ENCODE data around the gene FABP7. TPM values are rescaled to one million over a fixed set of nuclear protein-coding genes. Genes with fewer than 3 reads are reported as not detected.

FABP7 gene
- total and polyA plus RNA-seq, 4 donors, result 0.03 to 10.4 TPM; not detected in 2

DNA sequence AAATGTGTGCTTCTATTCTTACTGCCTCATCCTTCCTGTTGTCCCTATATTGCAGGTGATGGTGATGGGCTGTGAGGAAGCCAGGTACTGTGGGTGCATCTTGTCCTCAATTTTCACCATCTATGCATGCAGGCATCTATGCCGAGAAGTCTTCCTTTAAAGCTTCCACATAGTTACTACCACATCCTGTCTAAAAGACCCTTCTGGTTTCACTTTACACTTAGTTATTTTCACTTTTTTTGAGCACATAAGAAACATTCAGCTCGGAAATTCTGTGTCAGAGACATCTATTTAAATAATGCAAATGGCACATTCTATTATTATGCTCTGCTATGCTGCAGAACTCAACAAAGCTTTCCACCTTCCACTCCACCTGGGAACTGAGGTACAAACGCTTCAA is 28.2 kb upstream of the FABP7 start:
- TF ChIP-seq, protein P1, sequence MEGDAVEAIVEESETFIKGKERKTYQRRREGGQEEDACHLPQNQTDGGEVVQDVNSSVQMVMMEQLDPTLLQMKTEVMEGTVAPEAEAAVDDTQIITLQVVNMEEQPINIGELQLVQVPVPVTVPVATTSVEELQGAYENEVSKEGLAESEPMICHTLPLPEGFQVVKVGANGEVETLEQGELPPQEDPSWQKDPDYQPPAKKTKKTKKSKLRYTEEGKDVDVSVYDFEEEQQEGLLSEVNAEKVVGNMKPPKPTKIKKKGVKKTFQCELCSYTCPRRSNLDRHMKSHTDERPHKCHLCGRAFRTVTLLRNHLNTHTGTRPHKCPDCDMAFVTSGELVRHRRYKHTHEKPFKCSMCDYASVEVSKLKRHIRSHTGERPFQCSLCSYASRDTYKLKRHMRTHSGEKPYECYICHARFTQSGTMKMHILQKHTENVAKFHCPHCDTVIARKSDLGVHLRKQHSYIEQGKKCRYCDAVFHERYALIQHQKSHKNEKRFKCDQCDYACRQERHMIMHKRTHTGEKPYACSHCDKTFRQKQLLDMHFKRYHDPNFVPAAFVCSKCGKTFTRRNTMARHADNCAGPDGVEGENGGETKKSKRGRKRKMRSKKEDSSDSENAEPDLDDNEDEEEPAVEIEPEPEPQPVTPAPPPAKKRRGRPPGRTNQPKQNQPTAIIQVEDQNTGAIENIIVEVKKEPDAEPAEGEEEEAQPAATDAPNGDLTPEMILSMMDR (IDR thresholded peaks at IDR 0.05; ENCODE audit: control extremely low read depth, extremely low read depth), result no peak
- H3K27ac ChIP-seq (ENCODE audit: low read depth in 1 of 2, low read length in 1 of 2), result no peak overlapping the region
- H3K4me1 ChIP-seq (ENCODE audit: control insufficient read depth in 5 of 5, insufficient read depth in 5 of 5, low read length in 5 of 5), result peaks cover 0 to 6% (median 0%) of the 10 kb centered on the region in 5 donors
- no peaks in the 10 kb centered on the region for H3K27me3 ChIP-seq (ENCODE audit: control insufficient read depth in 3 of 3, insufficient read depth in 3 of 3, low read length in 2 of 3)
- no peak overlapping the region for H3K4me3 ChIP-seq
- no peaks in the 10 kb centered on the region for H3K36me3 ChIP-seq (ENCODE audit: control insufficient read depth in 4 of 4, insufficient read depth in 4 of 4, low read length in 4 of 4)
- ATAC-seq (ENCODE audit: insufficient read depth, low FRiP score) (no peak), DNase-seq (no peak)
- 36 to 52% methylated on average over 3 of the region's 3 CpGs for WGBS, 2 donors
- H3K9me3 ChIP-seq (ENCODE audit: control insufficient read depth in 4 of 4, insufficient read depth in 3 of 4, low read length in 3 of 4), result no peaks in the 10 kb centered on the region
- no peak overlapping the region for H3K9ac ChIP-seq (ENCODE audit: insufficient read depth in 1 of 2, low read length in 2 of 2)

DNA sequence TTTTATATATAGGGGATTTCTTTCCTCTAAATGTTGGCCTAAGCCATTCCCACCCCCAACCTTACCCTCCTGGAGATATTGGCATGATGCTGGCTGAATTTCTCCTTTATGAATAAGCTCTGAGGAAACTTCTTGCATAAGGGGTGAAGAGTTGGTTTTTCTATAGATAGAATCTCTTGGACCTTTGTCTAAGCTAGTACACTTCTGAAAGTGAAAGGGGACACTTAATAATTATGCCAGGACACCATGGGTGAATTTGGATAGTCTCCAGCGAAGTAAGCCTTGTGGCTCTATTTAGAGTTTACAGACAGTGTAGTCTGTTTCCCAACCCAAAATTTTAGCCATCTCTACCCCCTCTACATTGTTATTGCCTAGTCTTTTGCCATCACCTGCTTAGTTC is 27.1 kb upstream of the FABP7 start:
- Histone ChIP-seq H3K4me3 (no peak overlapping the region), H3K36me3 (ENCODE audit: control insufficient read depth in 4 of 4, insufficient read depth in 4 of 4, low read length in 4 of 4) (no peaks in the 10 kb centered on the region), H3K9ac (ENCODE audit: insufficient read depth in 1 of 2, low read length in 2 of 2) (no peak overlapping the region), H3K9me3 (ENCODE audit: control insufficient read depth in 4 of 4, insufficient read depth in 3 of 4, low read length in 3 of 4) (no peaks in the 10 kb centered on the region), H3K4me1 (ENCODE audit: control insufficient read depth in 5 of 5, insufficient read depth in 5 of 5, low read length in 5 of 5) (peaks cover 0 to 6% (median 0%) of the 10 kb centered on the region in 5 donors), H3K27ac (ENCODE audit: low read depth in 1 of 2, low read length in 1 of 2) (no peak overlapping the region), H3K27me3 (ENCODE audit: control insufficient read depth in 3 of 3, insufficient read depth in 3 of 3, low read length in 2 of 3) (no peaks in the 10 kb centered on the region)
- WGBS, 2 donors, result 39 to 79% methylated on average over 1 of the region's 1 CpG
- ATAC-seq (ENCODE audit: insufficient read depth, low FRiP score) (no peak), DNase-seq (no peak)
- TF ChIP-seq, protein P1 (IDR thresholded peaks at IDR 0.05; ENCODE audit: control extremely low read depth, extremely low read depth), result no peak

DNA sequence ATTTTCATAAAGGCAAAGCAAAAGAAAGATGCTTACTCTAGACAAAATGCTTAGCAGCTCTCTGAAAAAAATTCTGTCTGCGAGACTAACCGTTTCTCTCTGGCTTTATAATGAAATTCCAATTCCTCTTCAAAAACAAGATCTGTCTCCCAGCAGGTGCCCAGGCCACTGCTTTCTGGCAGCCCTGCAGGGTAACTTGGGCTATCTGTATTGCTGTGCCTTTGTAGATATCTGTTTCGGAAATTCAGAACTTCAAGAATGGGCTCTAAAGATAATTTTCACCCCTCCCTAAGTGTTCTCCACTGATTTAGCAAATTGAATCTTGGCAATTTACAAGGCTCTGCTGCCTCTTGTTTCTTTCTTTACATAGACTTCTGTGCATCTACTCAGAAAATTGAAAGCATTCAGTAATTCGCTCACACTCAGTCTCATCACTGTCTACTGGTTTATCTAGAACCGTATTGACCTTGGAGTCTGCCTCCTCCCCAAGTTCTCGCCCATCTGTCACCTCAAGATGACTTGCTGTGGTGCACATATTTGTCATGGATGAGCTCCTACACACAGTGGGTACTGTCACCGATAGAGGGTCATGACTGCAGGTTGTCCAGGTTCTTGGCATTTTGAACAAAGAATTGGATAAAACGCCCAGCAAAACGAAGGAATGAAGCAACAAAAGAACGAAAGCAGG is 26.4 kb upstream of the FABP7 start:
- WGBS, 2 donors, result 72 to 85% methylated on average over 10 of the region's 10 CpGs
- Histone ChIP-seq H3K9me3 (ENCODE audit: control insufficient read depth in 4 of 4, insufficient read depth in 3 of 4, low read length in 3 of 4) (no peaks in the 10 kb centered on the region), H3K27me3 (ENCODE audit: control insufficient read depth in 3 of 3, insufficient read depth in 3 of 3, low read length in 2 of 3) (no peaks in the 10 kb centered on the region), H3K27ac (ENCODE audit: low read depth in 1 of 2, low read length in 1 of 2) (peak overlapping the region in 1 of 2 donors; percentile 53), H3K4me3 (no peak overlapping the region), H3K9ac (ENCODE audit: insufficient read depth in 1 of 2, low read length in 2 of 2) (no peak overlapping the region), H3K4me1 (ENCODE audit: control insufficient read depth in 5 of 5, insufficient read depth in 5 of 5, low read length in 5 of 5) (peaks cover 0 to 6% (median 0%) of the 10 kb centered on the region in 5 donors), H3K36me3 (ENCODE audit: control insufficient read depth in 4 of 4, insufficient read depth in 4 of 4, low read length in 4 of 4) (no peaks in the 10 kb centered on the region)
- TF ChIP-seq, protein P1 (IDR thresholded peaks at IDR 0.05; ENCODE audit: control extremely low read depth, extremely low read depth), result no peak
- DNase-seq (no peak), ATAC-seq (ENCODE audit: insufficient read depth, low FRiP score) (no peak)

DNA sequence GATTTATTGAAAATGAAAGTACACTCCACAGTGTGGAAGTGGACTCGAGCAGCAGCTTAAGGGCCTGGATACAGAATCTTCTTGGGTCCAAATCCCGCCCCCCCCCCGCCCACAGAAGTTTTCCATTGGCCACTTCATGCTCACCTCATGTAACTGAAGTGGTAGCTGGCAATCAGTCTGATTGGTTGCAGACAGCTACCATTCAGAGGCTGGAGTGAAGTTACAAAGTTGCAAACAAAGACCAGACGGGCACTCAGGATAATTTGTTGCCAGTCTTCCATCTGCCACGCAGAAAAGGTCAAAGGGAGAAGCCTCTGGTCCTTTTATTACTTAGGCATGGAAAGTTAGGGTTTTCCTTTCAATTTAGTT is 25.8 kb upstream of the FABP7 start:
- ATAC-seq (ENCODE audit: insufficient read depth, low FRiP score) (peak; percentile 53), DNase-seq (no peak)
- H3K4me1 ChIP-seq (ENCODE audit: control insufficient read depth in 5 of 5, insufficient read depth in 5 of 5, low read length in 5 of 5), result peaks cover 0 to 6% (median 0%) of the 10 kb centered on the region in 5 donors
- H3K4me3 ChIP-seq, result no peak overlapping the region
- no peaks in the 10 kb centered on the region for H3K36me3 ChIP-seq (ENCODE audit: control insufficient read depth in 4 of 4, insufficient read depth in 4 of 4, low read length in 4 of 4)
- H3K27ac ChIP-seq (ENCODE audit: low read depth in 1 of 2, low read length in 1 of 2), result no peak overlapping the region
- no peaks in the 10 kb centered on the region for H3K27me3 ChIP-seq (ENCODE audit: control insufficient read depth in 3 of 3, insufficient read depth in 3 of 3, low read length in 2 of 3)
- TF ChIP-seq, protein P1 (IDR thresholded peaks at IDR 0.05; ENCODE audit: control extremely low read depth, extremely low read depth), result no peak
- WGBS, 2 donors, result 47 to 60% methylated on average over 5 of the region's 5 CpGs
- H3K9ac ChIP-seq (ENCODE audit: insufficient read depth in 1 of 2, low read length in 2 of 2), result no peak overlapping the region
- no peaks in the 10 kb centered on the region for H3K9me3 ChIP-seq (ENCODE audit: control insufficient read depth in 4 of 4, insufficient read depth in 3 of 4, low read length in 3 of 4)
